Measurements from ENCODE around the gene SLC2A8. TPM values are rescaled to one million over a fixed set of nuclear protein-coding genes. Genes with fewer than 3 reads are reported as not detected.

The SLC2A8 gene
- total and polyA plus RNA-seq, 4 donors, result 15.7 to 32.3 (median 24.3) TPM

GRCh38 chr9:127450830-127451607 lies 54.0 kb downstream of the SLC2A8 start, which contains the start of the genes LRSAM1 and RPL12:
Gene LRSAM1, plus strand, starts transcription at chr9:127451510. Its CDS starts 3,018 bp downstream, at chr9:127454528.
Gene RPL12, minus strand, starts transcription at chr9:127451406. Its CDS starts 89 bp downstream, at chr9:127451317.
- peak; percentile 96 to 99 (median 97) for DNase-seq (ENCODE audit: low read depth in 4 of 6, low spot score in 6 of 6)
- H3K9me3 ChIP-seq (ENCODE audit: control insufficient read depth, insufficient read depth, low read length), result no peaks in the 10 kb centered on the region
- peaks cover 47% of the 10 kb centered on the region for H3K36me3 ChIP-seq (ENCODE audit: control insufficient read depth, insufficient read depth, low read length)
- peak within 1 kb of the TSS; percentile 89 for H3K27ac ChIP-seq (ENCODE audit: low read depth, low read length)
- H3K27me3 ChIP-seq (ENCODE audit: control insufficient read depth, insufficient read depth, low read length), result no peaks in the 10 kb centered on the region
- H3K4me1 ChIP-seq (ENCODE audit: control insufficient read depth, insufficient read depth, low read length), result peaks cover 29% of the 10 kb centered on the region
- H3K4me3 ChIP-seq (ENCODE audit: low read depth, low read length), result peak within 1 kb of the TSS; percentile 96
- under 1% methylated on average over 64 of the region's 71 CpGs for WGBS (ENCODE audit: insufficient coverage)

GRCh38 chr9:127451608-127451857 lies 54.6 kb downstream of the SLC2A8 start:
- Histone ChIP-seq H3K27ac (ENCODE audit: low read depth, low read length) (peak overlapping the region; percentile 89), H3K36me3 (ENCODE audit: control insufficient read depth, insufficient read depth, low read length) (peaks cover 45% of the 10 kb centered on the region), H3K9me3 (ENCODE audit: control insufficient read depth, insufficient read depth, low read length) (no peaks in the 10 kb centered on the region), H3K27me3 (ENCODE audit: control insufficient read depth, insufficient read depth, low read length) (no peaks in the 10 kb centered on the region), H3K4me1 (ENCODE audit: control insufficient read depth, insufficient read depth, low read length) (peaks cover 29% of the 10 kb centered on the region), H3K4me3 (ENCODE audit: low read depth, low read length) (peak overlapping the region; percentile 96)
- 0% methylated on average over 13 of the region's 14 CpGs for WGBS (ENCODE audit: insufficient coverage)
- peak in 2 of 6 donors; percentile 63 to 76 for DNase-seq (ENCODE audit: low read depth in 4 of 6, low spot score in 6 of 6)

GRCh38 chr9:127451858-127452656 lies 55.1 kb downstream of the SLC2A8 start:
- H3K4me1 ChIP-seq (ENCODE audit: control insufficient read depth, insufficient read depth, low read length), result peaks cover 29% of the 10 kb centered on the region
- H3K9me3 ChIP-seq (ENCODE audit: control insufficient read depth, insufficient read depth, low read length), result no peaks in the 10 kb centered on the region
- 10% methylated on average over 27 of the region's 29 CpGs for WGBS (ENCODE audit: insufficient coverage)
- DNase-seq (ENCODE audit: low read depth in 4 of 6, low spot score in 6 of 6), result peak in 3 of 6 donors; percentile 19 to 63 (median 54)
- peak overlapping the region; percentile 89 for H3K27ac ChIP-seq (ENCODE audit: low read depth, low read length)
- peaks cover 48% of the 10 kb centered on the region for H3K36me3 ChIP-seq (ENCODE audit: control insufficient read depth, insufficient read depth, low read length)
- H3K27me3 ChIP-seq (ENCODE audit: control insufficient read depth, insufficient read depth, low read length), result no peaks in the 10 kb centered on the region
- peak overlapping the region; percentile 96 for H3K4me3 ChIP-seq (ENCODE audit: low read depth, low read length)

DNA sequence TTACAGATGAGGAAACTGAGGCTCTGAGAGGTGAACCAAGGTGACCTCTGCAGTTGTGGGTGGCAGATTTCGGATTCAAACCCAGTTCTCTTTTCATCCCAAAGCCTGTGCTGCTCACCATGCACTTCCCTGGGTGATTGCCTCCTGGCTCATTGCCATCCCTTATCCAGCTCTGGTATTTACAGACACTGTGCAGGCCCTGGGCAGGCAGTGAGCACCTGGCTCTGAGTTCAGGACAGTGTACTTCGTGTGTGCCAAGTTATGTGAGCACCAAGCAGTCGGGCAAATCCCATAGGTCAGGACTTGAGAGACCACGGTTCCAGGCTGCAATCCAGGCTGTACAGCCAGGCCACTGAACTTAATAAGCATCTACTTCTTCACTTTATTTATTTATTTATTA lies 55.7 kb downstream of the SLC2A8 start:
- WGBS (ENCODE audit: insufficient coverage), result 79% methylated on average over 3 of the region's 4 CpGs
- H3K36me3 ChIP-seq (ENCODE audit: control insufficient read depth, insufficient read depth, low read length), result peaks cover 48% of the 10 kb centered on the region
- DNase-seq (ENCODE audit: low read depth in 4 of 6, low spot score in 6 of 6), result peak in 1 of 6 donors; percentile 25
- H3K27ac ChIP-seq (ENCODE audit: low read depth, low read length), result no peak overlapping the region
- H3K4me3 ChIP-seq (ENCODE audit: low read depth, low read length), result no peak overlapping the region
- no peaks in the 10 kb centered on the region for H3K9me3 ChIP-seq (ENCODE audit: control insufficient read depth, insufficient read depth, low read length)
- no peaks in the 10 kb centered on the region for H3K27me3 ChIP-seq (ENCODE audit: control insufficient read depth, insufficient read depth, low read length)
- peaks cover 29% of the 10 kb centered on the region for H3K4me1 ChIP-seq (ENCODE audit: control insufficient read depth, insufficient read depth, low read length)

GRCh38 chr9:127455324-127455992 lies 58.5 kb downstream of the SLC2A8 start:
- Histone ChIP-seq H3K9me3 (ENCODE audit: control insufficient read depth, insufficient read depth, low read length) (no peaks in the 10 kb centered on the region), H3K27ac (ENCODE audit: low read depth, low read length) (no peak overlapping the region), H3K36me3 (ENCODE audit: control insufficient read depth, insufficient read depth, low read length) (peaks cover 55% of the 10 kb centered on the region), H3K4me3 (ENCODE audit: low read depth, low read length) (no peak overlapping the region), H3K27me3 (ENCODE audit: control insufficient read depth, insufficient read depth, low read length) (no peaks in the 10 kb centered on the region), H3K4me1 (ENCODE audit: control insufficient read depth, insufficient read depth, low read length) (peaks cover 17% of the 10 kb centered on the region)
- no peak for DNase-seq (ENCODE audit: low read depth in 4 of 6, low spot score in 6 of 6)
- WGBS (ENCODE audit: insufficient coverage), result 62% methylated on average over 4 of the region's 6 CpGs

- no peak for DNase-seq (ENCODE audit: low read depth in 4 of 6, low spot score in 6 of 6)
- WGBS (ENCODE audit: insufficient coverage), result 80% methylated on average over 16 of the region's 17 CpGs
- H3K27me3 ChIP-seq (ENCODE audit: control insufficient read depth, insufficient read depth, low read length), result no peaks in the 10 kb centered on the region
- no peaks in the 10 kb centered on the region for H3K9me3 ChIP-seq (ENCODE audit: control insufficient read depth, insufficient read depth, low read length)
- H3K4me3 ChIP-seq (ENCODE audit: low read depth, low read length), result no peak overlapping the region
- H3K4me1 ChIP-seq (ENCODE audit: control insufficient read depth, insufficient read depth, low read length), result peaks cover 7% of the 10 kb centered on the region
- peaks cover 72% of the 10 kb centered on the region for H3K36me3 ChIP-seq (ENCODE audit: control insufficient read depth, insufficient read depth, low read length)
- H3K27ac ChIP-seq (ENCODE audit: low read depth, low read length), result no peak overlapping the region
Measured at GRCh38 chr9:127457191-127457878, 60.4 kb downstream of the SLC2A8 start.

Small RNAs within 50 kb of the gene (small RNA-seq; reads per million reads assigned to genes)
- gene SNORA65 (ENCODE audit: low replicate concordance), result 116 reads per million, percentile 98 among the genes with 10 or more reads in this experiment

Other genes starting within 250 kb of the SLC2A8 start
- gene GARNL3, start 132.4 kb upstream of the SLC2A8 start, total RNA-seq, result 10 to 100 TPM; 70.7 to 74.7 TPM
- 10 to 100 TPM; 71.5 to 91.3 TPM for gene GARNL3, start 132.4 kb upstream of the SLC2A8 start, polyA plus RNA-seq (ENCODE audit: insufficient read length in 2 of 2)
- gene ZNF79, start 27.2 kb downstream of the SLC2A8 start, total RNA-seq, result 10 to 100 TPM in 1 of 2 donors, 1 to 10 TPM in 1; 8.8 to 12.2 TPM
- gene ZNF79, start 27.2 kb downstream of the SLC2A8 start, polyA plus RNA-seq (ENCODE audit: insufficient read length in 2 of 2), result 1 to 10 TPM; 5.3 to 6.1 TPM
- 1,000 to 10,000 TPM in 1 of 2 donors, 100 to 1,000 TPM in 1; 442 to 1,810 TPM for gene RPL12, start 54.2 kb downstream of the SLC2A8 start, total RNA-seq
- 1,000 to 10,000 TPM in 1 of 2 donors, 100 to 1,000 TPM in 1; 996 to 1,029 TPM for gene RPL12, start 54.2 kb downstream of the SLC2A8 start, polyA plus RNA-seq (ENCODE audit: insufficient read length in 2 of 2)
- gene LRSAM1, start 54.3 kb downstream of the SLC2A8 start, total RNA-seq, result 10 to 100 TPM; 14.7 to 18.8 TPM
- 10 to 100 TPM; 35.4 to 44.5 TPM for gene LRSAM1, start 54.3 kb downstream of the SLC2A8 start, polyA plus RNA-seq (ENCODE audit: insufficient read length in 2 of 2)
- 100 to 1,000 TPM in 1 of 2 donors, 10 to 100 TPM in 1; 45.0 to 113 TPM for gene STXBP1, start 215.1 kb downstream of the SLC2A8 start, total RNA-seq
- gene STXBP1, start 215.1 kb downstream of the SLC2A8 start, polyA plus RNA-seq (ENCODE audit: insufficient read length in 2 of 2), result 100 to 1,000 TPM; 267 to 301 TPM